ENCODE measurements around the gene RBM28.

DNA sequence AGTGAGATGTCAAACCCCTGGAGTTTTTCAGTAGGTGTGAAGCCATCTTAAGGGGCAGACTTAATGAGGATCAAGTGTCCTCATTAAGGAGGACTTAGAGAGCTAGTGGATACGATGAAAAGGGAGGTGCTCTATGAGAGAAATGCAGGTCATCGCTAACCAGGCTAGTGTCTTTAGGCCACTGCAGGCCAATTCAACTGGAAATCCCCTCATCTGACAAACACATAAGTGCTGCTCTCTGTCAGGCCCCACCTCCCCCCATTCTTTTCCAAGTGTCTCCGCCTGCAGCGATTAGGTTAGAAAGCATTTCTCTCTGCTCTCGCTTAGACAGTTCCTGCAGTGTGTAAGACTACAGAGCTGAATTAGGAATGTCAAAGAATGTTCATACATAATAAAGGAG is 33.7 kb downstream of the RBM28 start:
- TF ChIP-seq, protein P1, sequence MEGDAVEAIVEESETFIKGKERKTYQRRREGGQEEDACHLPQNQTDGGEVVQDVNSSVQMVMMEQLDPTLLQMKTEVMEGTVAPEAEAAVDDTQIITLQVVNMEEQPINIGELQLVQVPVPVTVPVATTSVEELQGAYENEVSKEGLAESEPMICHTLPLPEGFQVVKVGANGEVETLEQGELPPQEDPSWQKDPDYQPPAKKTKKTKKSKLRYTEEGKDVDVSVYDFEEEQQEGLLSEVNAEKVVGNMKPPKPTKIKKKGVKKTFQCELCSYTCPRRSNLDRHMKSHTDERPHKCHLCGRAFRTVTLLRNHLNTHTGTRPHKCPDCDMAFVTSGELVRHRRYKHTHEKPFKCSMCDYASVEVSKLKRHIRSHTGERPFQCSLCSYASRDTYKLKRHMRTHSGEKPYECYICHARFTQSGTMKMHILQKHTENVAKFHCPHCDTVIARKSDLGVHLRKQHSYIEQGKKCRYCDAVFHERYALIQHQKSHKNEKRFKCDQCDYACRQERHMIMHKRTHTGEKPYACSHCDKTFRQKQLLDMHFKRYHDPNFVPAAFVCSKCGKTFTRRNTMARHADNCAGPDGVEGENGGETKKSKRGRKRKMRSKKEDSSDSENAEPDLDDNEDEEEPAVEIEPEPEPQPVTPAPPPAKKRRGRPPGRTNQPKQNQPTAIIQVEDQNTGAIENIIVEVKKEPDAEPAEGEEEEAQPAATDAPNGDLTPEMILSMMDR (IDR thresholded peaks at IDR 0.05) = no peak
- TF ChIP-seq POLR2A (IDR thresholded peaks at IDR 0.05) (no peak), POLR2AphosphoS5 (IDR thresholded peaks at IDR 0.05) (no peak), EP300 (IDR thresholded peaks at IDR 0.05; ENCODE audit: low read depth) (no peak)

Data from transverse colon (tissue), 4 donors.